CD4-positive, alpha-beta T cell treated with Interferon alpha-2 for 1 hour (primary cell): Measurements from ENCODE around the gene HMCN2.
A peak's percentile ranks its signal among the peaks of the same experiment; 100 is the strongest.
"Not testable (repeated sequence)": the region's sequence is repeated elsewhere in the genome, so short reads cannot be mapped to it uniquely, and the experiment has no call there.

Experiments used
- DNase-seq, 2 donors: peaks; one replicate each; pipeline ENCODE4 v3.0.0-alpha.2; 2020 to 2022

The HMCN2 gene

GRCh38 chr9:130421802-130422276 is 156.3 kb downstream of the HMCN2 start:
- no peak for DNase-seq

GRCh38 chr9:130422546-130422945 is 157.0 kb downstream of the HMCN2 start:
- DNase-seq: no peak

- no peak for DNase-seq
These were observed 157.7 kb downstream of the HMCN2 start for GRCh38 chr9:130423272-130423671.

GRCh38 chr9:130424595-130425454 is 159.3 kb downstream of the HMCN2 start:
- DNase-seq: no peak

GRCh38 chr9:130425741-130426466 is 160.3 kb downstream of the HMCN2 start:
- no peak for DNase-seq

GRCh38 chr9:130426467-130426773 is 160.9 kb downstream of the HMCN2 start:
- DNase-seq: no peak

GRCh38 chr9:130426883-130427282 is 161.3 kb downstream of the HMCN2 start:
- no peak for DNase-seq

- no peak for DNase-seq
These were observed 161.8 kb downstream of the HMCN2 start for GRCh38 chr9:130427326-130427725.

- no peak for DNase-seq
These were observed 162.6 kb downstream of the HMCN2 start for GRCh38 chr9:130428086-130428665.

- DNase-seq: no peak
These were observed 163.8 kb downstream of the HMCN2 start for GRCh38 chr9:130429381-130429780.

- no peak for DNase-seq
These were observed 164.3 kb downstream of the HMCN2 start for GRCh38 chr9:130429831-130430230.

GRCh38 chr9:130430232-130430631 is 164.7 kb downstream of the HMCN2 start:
- DNase-seq: no peak

GRCh38 chr9:130430734-130431535 is 165.4 kb downstream of the HMCN2 start:
- DNase-seq: no peak

GRCh38 chr9:130431536-130432303 is 166.2 kb downstream of the HMCN2 start:
- DNase-seq: no peak

GRCh38 chr9:130432362-130432761 is 166.8 kb downstream of the HMCN2 start:
- DNase-seq: no peak

GRCh38 chr9:130432796-130433167 is 167.2 kb downstream of the HMCN2 start:
- no peak for DNase-seq

- DNase-seq: peak in 1 of 2 donors; percentile 19
These were observed 167.8 kb downstream of the HMCN2 start for GRCh38 chr9:130433168-130433946.

- DNase-seq: no peak
These were observed 168.3 kb downstream of the HMCN2 start for GRCh38 chr9:130433947-130434262.

GRCh38 chr9:130434656-130435055 is 169.1 kb downstream of the HMCN2 start:
- DNase-seq: not testable (repeated sequence)

GRCh38 chr9:130437011-130437789 is 171.6 kb downstream of the HMCN2 start:
- DNase-seq: no peak
